Liver (tissue), 9 donors: ENCODE data around the gene PIEZO2. TPM values are rescaled to one million over a fixed set of nuclear protein-coding genes. Genes with fewer than 3 reads are reported as not detected.

Experiments used
- DNase-seq: peaks from one replicate; pipeline ENCODE4 v3.0.0-alpha.2; 2017; ENCODE audit warnings: low spot score
- H3K27ac ChIP-seq, 2 donors: one replicate each; pipeline ENCODE4 v1.7.0; 2013; ENCODE audit warnings: inconsistent platforms in 2 of 2, low read length in 2 of 2, control low read depth in 1 of 2, low read depth in 1 of 2, mild to moderate bottlenecking in 1 of 2
- H3K27me3 ChIP-seq, 4 donors: one replicate each; pipeline versions ENCODE4 v1.6.1 to v1.7.0; 2013; ENCODE audit warnings: low read length in 3 of 4, inconsistent platforms in 1 of 4, mild to moderate bottlenecking in 1 of 4, moderate library complexity in 1 of 4; ENCODE audit not compliant: control insufficient read depth in 4 of 4, insufficient read depth in 4 of 4
- H3K36me3 ChIP-seq, 4 donors: one replicate each; pipeline versions ENCODE4 v1.6.1 to v1.7.0; 2013; ENCODE audit warnings: low read length in 3 of 4, mild to moderate bottlenecking in 3 of 4, low read depth in 1 of 4, moderate library complexity in 1 of 4; ENCODE audit not compliant: control insufficient read depth in 4 of 4, insufficient read depth in 3 of 4
- H3K4me1 ChIP-seq, 4 donors: one replicate each; pipeline versions ENCODE4 v1.6.1 to v1.7.0; 2013; ENCODE audit warnings: low read length in 3 of 4, mild to moderate bottlenecking in 3 of 4, moderate library complexity in 1 of 4; ENCODE audit not compliant: control insufficient read depth in 4 of 4, insufficient read depth in 4 of 4
- H3K4me3 ChIP-seq, 3 donors: one replicate each; pipeline versions ENCODE4 v1.6.1 to v1.7.0; 2013; ENCODE audit warnings: low read length in 3 of 3, control low read depth in 1 of 3, low read depth in 1 of 3, mild to moderate bottlenecking in 1 of 3
- H3K9ac ChIP-seq, 2 donors: one replicate each; pipeline ENCODE4 v1.7.0; 2013; ENCODE audit warnings: low read length in 2 of 2, mild to moderate bottlenecking in 2 of 2, moderate library complexity in 2 of 2, control low read depth in 1 of 2, low read depth in 1 of 2
- H3K9me3 ChIP-seq, 4 donors: one replicate each; pipeline versions ENCODE4 v1.6.1 to v1.7.0; 2013; ENCODE audit warnings: low read length in 3 of 4; ENCODE audit not compliant: control insufficient read depth in 4 of 4
- FOXA1 ChIP-seq: IDR thresholded peaks from 2 replicates; pipeline ENCODE4 v1.6.1; 2016; ENCODE audit warnings: antibody characterized with exemption
- FOXA2 ChIP-seq: IDR thresholded peaks from 2 replicates; pipeline ENCODE4 v1.6.1; 2016; ENCODE audit warnings: antibody characterized with exemption
- GABPA ChIP-seq, 2 donors: IDR thresholded peaks in 1 of 2; conservative IDR thresholded peaks in 1 of 2; 2 replicates each; pipeline ENCODE4 v1.6.1; 2016; ENCODE audit warnings: antibody characterized with exemption in 2 of 2, mild to moderate bottlenecking in 1 of 2, moderate library complexity in 1 of 2
- HNF4G ChIP-seq: IDR thresholded peaks from 2 replicates; pipeline ENCODE4 v1.6.1; 2016; ENCODE audit warnings: antibody characterized with exemption
- RXRA ChIP-seq, 2 donors: IDR thresholded peaks; 2 replicates each; pipeline ENCODE4 v1.6.1; 2017 to 2018; ENCODE audit warnings: antibody characterized with exemption in 2 of 2, mild to moderate bottlenecking in 1 of 2
- SP1 ChIP-seq: IDR thresholded peaks from 2 replicates; pipeline ENCODE4 v1.6.1; 2018; ENCODE audit warnings: antibody characterized with exemption, mild to moderate bottlenecking
- YY1 ChIP-seq: IDR thresholded peaks from 2 replicates; pipeline ENCODE4 v1.6.1; 2016; ENCODE audit warnings: antibody characterized with exemption, mild to moderate bottlenecking
- WGBS: extraction: QIAGEN DNeasy Blood & Tissue Kit; methylation state at CpG from one replicate; pipeline ENCODE4 v1.1.7; 2013; 5-methylcytosine and 5-hydroxymethylcytosine counted together
- polyA plus RNA-seq, 2 donors: library from polyadenylated mRNA; stranded (reverse) in 1 of 2; unstranded in 1 of 2; fragments of 200-250 nt in 1 of 2; fragments of >200 nt in 1 of 2; fragmentation: Nextera tagmentation in 1 of 2; extraction: Ambion mirVana in 1 of 2; gene quantifications; one replicate each; pipeline versions ENCODE4 v1.2.1 to v1.2.3, GENCODE V29; 2013 to 2015
- total RNA-seq, 2 donors: library from RNA; depleted of rRNA; stranded (reverse); fragments of >200 nt; gene quantifications; one replicate each; pipeline ENCODE4 v1.2.3, GENCODE V29; 2014
- TF ChIP-seq, protein P1 (sequence below): IDR thresholded peaks from 2 replicates; pipeline ENCODE4 v1.6.1; 2016; ENCODE audit warnings: antibody characterized with exemption
- TF ChIP-seq, protein P2 (sequence below): fragments of 150-350 bp; IDR thresholded peaks from 2 replicates; pipeline ENCODE4 v1.5.1; 2017; ENCODE audit warnings: improper control_type of control experiment, low read depth, low read length; ENCODE audit not compliant: missing input control
- TF ChIP-seq, protein P3 (sequence below): IDR thresholded peaks from 2 replicates; pipeline ENCODE4 v1.6.1; 2016; ENCODE audit warnings: antibody characterized with exemption
- TF ChIP-seq, protein P4 (sequence below): IDR thresholded peaks from 2 replicates; pipeline ENCODE4 v1.6.1; 2016; ENCODE audit warnings: antibody characterized with exemption, mild to moderate bottlenecking
- donor health status: healthy.
- donor health status: healthy.
- donor health status: healthy.
- donor health status: healthy.
- donor health status: healthy.

Gene PIEZO2
- total and polyA plus RNA-seq, 4 donors: 1.1 to 12.3 (median 4.8) TPM

DNA sequence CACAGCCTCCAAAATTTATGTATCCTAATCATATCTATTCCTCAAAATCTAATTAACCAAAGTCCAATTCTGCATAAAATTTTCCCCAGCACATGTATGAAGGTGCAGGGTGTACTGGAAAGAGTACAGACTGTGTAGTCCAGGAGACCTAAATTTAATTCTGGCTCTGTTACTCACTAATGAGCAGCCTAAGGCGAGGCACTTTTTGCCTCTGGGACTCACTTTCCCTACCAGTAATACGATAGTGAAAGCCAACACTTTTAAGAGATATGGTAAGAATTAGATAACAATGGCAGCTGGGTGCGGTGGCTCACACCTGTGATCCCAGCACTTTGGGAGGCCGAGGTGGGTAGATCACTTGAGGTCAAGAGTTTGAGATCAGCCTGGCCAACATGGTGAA, 177.7 kb downstream of the PIEZO2 start:
- Histone ChIP-seq H3K4me3 (no peak overlapping the region), H3K9me3 (no peaks in the 10 kb centered on the region), H3K27ac (no peak overlapping the region), H3K27me3 (no peaks in the 10 kb centered on the region), H3K4me1 (no peaks in the 10 kb centered on the region), H3K36me3 (peaks cover 0 to 2% (median 0%) of the 10 kb centered on the region in 4 donors), H3K9ac (no peak overlapping the region)
- TF ChIP-seq, protein P1, sequence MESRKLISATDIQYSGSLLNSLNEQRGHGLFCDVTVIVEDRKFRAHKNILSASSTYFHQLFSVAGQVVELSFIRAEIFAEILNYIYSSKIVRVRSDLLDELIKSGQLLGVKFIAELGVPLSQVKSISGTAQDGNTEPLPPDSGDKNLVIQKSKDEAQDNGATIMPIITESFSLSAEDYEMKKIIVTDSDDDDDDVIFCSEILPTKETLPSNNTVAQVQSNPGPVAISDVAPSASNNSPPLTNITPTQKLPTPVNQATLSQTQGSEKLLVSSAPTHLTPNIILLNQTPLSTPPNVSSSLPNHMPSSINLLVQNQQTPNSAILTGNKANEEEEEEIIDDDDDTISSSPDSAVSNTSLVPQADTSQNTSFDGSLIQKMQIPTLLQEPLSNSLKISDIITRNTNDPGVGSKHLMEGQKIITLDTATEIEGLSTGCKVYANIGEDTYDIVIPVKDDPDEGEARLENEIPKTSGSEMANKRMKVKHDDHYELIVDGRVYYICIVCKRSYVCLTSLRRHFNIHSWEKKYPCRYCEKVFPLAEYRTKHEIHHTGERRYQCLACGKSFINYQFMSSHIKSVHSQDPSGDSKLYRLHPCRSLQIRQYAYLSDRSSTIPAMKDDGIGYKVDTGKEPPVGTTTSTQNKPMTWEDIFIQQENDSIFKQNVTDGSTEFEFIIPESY: no peak
- TF ChIP-seq SP1 (no peak), RXRA (IDR thresholded peaks at IDR 0.05) (no peak), FOXA2 (no peak), FOXA1 (no peak), HNF4G (no peak), GABPA (IDR thresholded peaks at IDR 0.05 in 1 of 2, conservative IDR thresholded peaks at IDR 0.05 in 1 of 2) (no peak)
- TF ChIP-seq, protein P2, sequence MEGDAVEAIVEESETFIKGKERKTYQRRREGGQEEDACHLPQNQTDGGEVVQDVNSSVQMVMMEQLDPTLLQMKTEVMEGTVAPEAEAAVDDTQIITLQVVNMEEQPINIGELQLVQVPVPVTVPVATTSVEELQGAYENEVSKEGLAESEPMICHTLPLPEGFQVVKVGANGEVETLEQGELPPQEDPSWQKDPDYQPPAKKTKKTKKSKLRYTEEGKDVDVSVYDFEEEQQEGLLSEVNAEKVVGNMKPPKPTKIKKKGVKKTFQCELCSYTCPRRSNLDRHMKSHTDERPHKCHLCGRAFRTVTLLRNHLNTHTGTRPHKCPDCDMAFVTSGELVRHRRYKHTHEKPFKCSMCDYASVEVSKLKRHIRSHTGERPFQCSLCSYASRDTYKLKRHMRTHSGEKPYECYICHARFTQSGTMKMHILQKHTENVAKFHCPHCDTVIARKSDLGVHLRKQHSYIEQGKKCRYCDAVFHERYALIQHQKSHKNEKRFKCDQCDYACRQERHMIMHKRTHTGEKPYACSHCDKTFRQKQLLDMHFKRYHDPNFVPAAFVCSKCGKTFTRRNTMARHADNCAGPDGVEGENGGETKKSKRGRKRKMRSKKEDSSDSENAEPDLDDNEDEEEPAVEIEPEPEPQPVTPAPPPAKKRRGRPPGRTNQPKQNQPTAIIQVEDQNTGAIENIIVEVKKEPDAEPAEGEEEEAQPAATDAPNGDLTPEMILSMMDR: no peak
- TF ChIP-seq, protein P3, sequence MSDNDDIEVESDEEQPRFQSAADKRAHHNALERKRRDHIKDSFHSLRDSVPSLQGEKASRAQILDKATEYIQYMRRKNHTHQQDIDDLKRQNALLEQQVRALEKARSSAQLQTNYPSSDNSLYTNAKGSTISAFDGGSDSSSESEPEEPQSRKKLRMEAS: no peak
- 93% methylated on average over 4 of the region's 4 CpGs for WGBS
- DNase-seq: no peak

DNA sequence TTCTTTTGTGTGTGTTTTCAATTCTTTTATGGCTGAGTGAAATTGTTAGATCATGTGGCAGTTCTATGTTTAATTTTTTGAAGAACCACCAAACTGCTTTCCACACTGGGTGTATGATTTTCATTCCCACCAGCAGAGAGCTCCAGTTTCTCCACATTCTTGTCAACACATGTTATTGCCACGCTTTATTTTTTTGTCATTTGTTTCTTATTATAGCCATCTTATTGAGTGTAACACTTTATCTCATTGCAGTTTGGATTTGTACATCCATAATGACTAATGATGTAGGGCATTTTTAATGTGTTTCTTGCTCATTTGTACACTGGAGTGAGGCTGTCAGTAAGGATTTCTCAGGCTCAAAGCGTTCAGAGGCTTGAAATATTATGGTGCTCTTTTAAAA, 184.2 kb downstream of the PIEZO2 start:
- H3K4me1 ChIP-seq: peaks cover 0 to 1% (median 0%) of the 10 kb centered on the region in 4 donors
- no peak overlapping the region for H3K4me3 ChIP-seq
- TF ChIP-seq, protein P3: no peak
- TF ChIP-seq SP1: no peak
- no peak for TF ChIP-seq HNF4G
- TF ChIP-seq FOXA2: no peak
- TF ChIP-seq, protein P4, sequence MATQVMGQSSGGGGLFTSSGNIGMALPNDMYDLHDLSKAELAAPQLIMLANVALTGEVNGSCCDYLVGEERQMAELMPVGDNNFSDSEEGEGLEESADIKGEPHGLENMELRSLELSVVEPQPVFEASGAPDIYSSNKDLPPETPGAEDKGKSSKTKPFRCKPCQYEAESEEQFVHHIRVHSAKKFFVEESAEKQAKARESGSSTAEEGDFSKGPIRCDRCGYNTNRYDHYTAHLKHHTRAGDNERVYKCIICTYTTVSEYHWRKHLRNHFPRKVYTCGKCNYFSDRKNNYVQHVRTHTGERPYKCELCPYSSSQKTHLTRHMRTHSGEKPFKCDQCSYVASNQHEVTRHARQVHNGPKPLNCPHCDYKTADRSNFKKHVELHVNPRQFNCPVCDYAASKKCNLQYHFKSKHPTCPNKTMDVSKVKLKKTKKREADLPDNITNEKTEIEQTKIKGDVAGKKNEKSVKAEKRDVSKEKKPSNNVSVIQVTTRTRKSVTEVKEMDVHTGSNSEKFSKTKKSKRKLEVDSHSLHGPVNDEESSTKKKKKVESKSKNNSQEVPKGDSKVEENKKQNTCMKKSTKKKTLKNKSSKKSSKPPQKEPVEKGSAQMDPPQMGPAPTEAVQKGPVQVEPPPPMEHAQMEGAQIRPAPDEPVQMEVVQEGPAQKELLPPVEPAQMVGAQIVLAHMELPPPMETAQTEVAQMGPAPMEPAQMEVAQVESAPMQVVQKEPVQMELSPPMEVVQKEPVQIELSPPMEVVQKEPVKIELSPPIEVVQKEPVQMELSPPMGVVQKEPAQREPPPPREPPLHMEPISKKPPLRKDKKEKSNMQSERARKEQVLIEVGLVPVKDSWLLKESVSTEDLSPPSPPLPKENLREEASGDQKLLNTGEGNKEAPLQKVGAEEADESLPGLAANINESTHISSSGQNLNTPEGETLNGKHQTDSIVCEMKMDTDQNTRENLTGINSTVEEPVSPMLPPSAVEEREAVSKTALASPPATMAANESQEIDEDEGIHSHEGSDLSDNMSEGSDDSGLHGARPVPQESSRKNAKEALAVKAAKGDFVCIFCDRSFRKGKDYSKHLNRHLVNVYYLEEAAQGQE: no peak
- TF ChIP-seq, protein P2: no peak
- TF ChIP-seq RXRA (IDR thresholded peaks at IDR 0.05): no peak
- TF ChIP-seq GABPA (IDR thresholded peaks at IDR 0.05 in 1 of 2, conservative IDR thresholded peaks at IDR 0.05 in 1 of 2): no peak
- TF ChIP-seq YY1: no peak
- no peak overlapping the region for H3K27ac ChIP-seq
- H3K9me3 ChIP-seq: no peaks in the 10 kb centered on the region
- DNase-seq: no peak
- H3K9ac ChIP-seq: no peak overlapping the region
- H3K36me3 ChIP-seq: no peaks in the 10 kb centered on the region
- H3K27me3 ChIP-seq: no peaks in the 10 kb centered on the region
- 76% methylated on average over 2 of the region's 2 CpGs for WGBS
